Fibroblast of pulmonary artery (primary cell): ENCODE results near the gene CRYGN.

Experiments
- DNase-seq: peaks from one replicate; pipeline ENCODE4 v3.0.0-alpha.2; 2010; ENCODE audit warnings: low read depth
- H3K4me3 ChIP-seq: replicated peaks from 2 replicates; pipeline ENCODE4 v1.5.1; 2011; ENCODE audit warnings: low read depth, mild to moderate bottlenecking, control low read depth, low read length, moderate library complexity
- TF ChIP-seq, protein P1 (sequence below): IDR thresholded peaks from 2 replicates; pipeline ENCODE4 v1.5.1; 2011; ENCODE audit warnings: mild to moderate bottlenecking, control low read depth, low read length, inconsistent platforms; ENCODE audit errors: missing control alignments

The CRYGN gene

DNA sequence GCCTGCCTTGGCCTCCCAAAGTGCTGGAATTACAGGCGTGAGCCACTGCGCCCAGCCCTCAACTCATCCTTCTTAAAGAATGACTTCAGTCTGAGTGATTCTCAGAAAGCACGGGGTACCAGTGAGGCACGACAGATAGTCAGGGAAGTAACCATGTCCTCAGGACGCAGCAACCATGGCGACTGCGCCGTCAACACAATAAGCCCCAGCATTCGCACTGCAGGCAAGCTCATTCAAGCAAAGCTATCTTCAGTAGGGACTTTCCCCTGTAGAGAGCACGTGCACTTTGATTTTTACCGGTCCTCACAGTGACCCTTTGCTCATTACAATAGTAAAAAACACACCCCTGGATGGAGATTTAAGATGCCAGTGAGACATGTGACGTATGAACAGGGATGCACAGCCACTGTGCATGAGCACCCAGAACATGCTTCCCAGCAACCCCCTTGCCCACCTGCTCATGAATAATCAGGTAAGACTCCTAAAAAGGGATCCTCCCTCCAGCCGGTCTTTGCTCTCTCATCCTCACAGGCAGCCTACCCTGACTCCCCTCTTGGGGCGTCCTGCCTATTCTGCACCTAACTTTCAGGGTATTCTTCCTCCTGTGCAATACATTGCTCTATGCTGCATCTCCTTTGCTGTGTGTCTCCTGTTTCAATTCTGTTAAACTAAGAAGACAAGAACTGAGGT lies 39.2 kb downstream of the CRYGN start:
- DNase-seq, result no peak
- no peak overlapping the region for H3K4me3 ChIP-seq
- TF ChIP-seq, protein P1, sequence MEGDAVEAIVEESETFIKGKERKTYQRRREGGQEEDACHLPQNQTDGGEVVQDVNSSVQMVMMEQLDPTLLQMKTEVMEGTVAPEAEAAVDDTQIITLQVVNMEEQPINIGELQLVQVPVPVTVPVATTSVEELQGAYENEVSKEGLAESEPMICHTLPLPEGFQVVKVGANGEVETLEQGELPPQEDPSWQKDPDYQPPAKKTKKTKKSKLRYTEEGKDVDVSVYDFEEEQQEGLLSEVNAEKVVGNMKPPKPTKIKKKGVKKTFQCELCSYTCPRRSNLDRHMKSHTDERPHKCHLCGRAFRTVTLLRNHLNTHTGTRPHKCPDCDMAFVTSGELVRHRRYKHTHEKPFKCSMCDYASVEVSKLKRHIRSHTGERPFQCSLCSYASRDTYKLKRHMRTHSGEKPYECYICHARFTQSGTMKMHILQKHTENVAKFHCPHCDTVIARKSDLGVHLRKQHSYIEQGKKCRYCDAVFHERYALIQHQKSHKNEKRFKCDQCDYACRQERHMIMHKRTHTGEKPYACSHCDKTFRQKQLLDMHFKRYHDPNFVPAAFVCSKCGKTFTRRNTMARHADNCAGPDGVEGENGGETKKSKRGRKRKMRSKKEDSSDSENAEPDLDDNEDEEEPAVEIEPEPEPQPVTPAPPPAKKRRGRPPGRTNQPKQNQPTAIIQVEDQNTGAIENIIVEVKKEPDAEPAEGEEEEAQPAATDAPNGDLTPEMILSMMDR, result no peak

DNA sequence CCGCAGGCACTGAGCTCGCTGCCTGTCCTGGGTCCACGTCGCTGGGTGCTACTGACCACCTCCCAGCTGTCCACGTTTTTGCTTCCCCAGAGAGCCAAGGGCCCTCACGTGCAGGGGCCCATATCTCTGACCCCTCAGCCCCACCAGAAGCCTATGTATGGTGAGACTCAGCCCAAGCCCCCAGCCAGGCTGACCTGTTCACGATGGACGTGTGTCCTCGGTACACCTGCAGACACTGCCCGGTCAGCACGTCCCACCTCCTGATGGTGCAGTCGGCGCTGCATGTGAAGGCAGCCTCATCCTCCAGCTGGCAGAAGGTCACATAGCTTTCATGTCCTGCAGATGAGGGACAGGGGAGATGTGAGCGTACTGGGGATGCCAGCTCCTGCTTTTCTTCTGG lies 40.0 kb downstream of the CRYGN start:
- DNase-seq, result no peak
- H3K4me3 ChIP-seq, result no peak overlapping the region
- TF ChIP-seq, protein P1, result no peak

DNA sequence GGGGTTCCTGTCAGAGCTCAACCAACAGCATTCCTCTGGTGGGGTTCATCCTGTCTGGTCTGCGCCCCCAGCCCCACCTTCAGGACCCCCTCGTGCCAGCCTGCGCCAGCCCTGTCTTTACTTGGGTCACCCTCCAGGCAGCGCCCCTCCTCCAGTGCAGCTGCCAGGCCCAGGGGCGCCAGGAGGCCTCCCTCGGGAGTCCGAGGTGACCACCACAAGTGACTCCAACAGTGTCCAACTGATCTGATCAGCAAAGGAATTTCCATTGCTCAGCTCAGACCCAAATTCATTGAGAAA lies 40.7 kb downstream of the CRYGN start:
- no peak overlapping the region for H3K4me3 ChIP-seq
- TF ChIP-seq, protein P1, result no peak
- DNase-seq, result no peak

DNA sequence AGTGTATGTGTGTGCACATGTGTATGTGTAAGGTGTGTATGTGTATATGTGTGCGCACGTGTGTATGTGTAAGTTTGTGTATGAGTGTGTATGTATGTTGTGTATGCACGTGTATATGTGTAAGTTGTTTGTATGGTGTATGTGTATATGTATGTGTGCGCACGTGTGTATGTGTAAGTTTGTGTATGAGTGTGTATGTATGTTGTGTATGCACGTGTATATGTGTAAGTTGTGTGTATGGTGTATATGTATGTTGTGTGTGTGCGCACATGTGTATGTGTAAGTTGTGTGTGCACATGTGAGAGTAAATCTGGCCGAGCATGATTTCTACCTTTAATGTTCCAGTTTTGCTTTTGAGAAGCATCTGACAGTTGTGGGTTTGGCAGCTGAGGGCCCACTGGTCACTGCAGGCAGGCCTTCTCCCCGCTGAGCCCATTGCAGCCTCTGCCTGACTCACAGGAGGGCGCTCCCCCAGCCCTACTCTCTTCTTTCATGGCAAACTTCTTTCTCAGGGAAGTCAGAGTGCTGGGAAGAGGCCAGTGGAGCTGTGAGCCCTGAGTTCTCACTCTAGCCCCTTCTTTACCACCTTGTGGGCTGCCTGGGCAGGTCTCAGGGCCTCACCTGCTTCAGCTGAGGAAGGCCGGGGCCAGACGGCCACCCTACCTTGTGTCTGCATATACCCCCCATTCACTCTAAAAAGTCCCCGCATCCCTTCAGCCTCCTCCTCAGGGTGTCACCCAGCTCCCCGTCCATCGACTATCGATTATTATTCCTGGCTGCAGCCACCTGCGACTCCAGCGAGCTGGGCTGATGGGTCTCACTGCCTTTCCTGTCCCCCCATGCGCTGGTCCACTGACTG lies 41.3 kb downstream of the CRYGN start:
- TF ChIP-seq, protein P1, result no peak
- DNase-seq, result no peak
- no peak overlapping the region for H3K4me3 ChIP-seq

DNA sequence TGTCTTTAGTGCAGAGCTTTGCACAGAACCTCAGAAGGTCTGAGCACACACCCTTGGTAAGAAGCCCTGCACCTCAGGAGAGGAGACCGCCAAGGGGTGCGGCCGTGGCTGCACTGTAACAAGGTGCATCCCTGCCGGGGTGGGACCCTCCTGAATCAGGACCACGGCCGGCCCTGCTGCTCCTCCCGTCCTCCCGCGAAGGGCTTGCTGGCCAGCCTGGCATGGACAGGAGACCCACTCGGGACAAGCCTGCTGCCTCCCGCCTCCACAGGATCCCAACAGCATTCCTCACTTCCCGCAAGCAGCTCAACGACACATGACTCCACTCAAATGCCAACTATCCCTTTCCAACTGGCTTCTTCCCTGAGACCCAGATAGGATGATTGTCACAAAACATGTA lies 42.9 kb downstream of the CRYGN start:
- no peak overlapping the region for H3K4me3 ChIP-seq
- DNase-seq, result no peak
- TF ChIP-seq, protein P1, result no peak

DNA sequence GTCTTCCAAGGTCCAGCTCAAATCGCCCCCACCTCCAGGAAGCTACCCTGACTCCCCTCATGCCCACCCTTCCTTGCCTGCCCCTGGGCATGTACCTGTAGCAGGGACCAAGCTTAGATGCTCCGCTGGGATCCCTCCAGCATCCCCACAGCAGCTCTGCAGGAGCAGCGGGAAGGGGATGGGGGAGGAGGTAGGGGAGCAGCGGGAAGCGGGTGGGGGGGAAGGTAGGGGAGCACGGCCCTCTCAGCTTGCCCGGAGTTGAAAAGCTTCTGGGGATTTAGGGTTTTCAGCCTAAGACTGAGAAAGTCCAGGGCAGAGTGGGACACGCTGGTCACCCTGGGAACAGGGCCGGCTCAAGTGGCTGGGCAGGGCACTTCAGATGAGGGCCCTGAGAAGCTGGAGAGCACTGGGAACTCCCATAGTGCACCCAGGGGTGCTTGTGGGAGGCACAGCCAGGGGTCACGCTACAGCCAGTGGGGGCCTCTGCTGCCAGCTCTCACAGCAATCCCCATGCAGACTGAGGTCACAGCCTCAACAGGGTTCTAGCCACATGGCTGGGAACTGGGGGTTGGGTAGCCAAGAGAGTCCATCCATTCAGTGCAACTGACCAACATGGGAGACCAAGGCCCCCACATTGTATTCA lies 43.5 kb downstream of the CRYGN start:
- no peak overlapping the region for H3K4me3 ChIP-seq
- TF ChIP-seq, protein P1, result no peak
- DNase-seq, result no peak
